NT2/D1 (cell line): Measurements from ENCODE around the gene KCNJ6.

Experiments used
- SUZ12 ChIP-seq: IDR thresholded peaks from 2 replicates; pipeline ENCODE4 v1.6.1; 2011; ENCODE audit not compliant: insufficient read length, insufficient read depth; ENCODE audit errors: extremely low read depth
- ZNF274 ChIP-seq: IDR thresholded peaks from 2 replicates; pipeline ENCODE4 v1.6.1; 2011; ENCODE audit warnings: mild to moderate bottlenecking, low read depth, low read length

GRCh38 chr21:37899146-37899545 lies 17.1 kb downstream of the KCNJ6 start:
- TF ChIP-seq ZNF274 = no peak
- no peak for TF ChIP-seq SUZ12
